ENCODE measurements around the gene PSMD10.

Gene PSMD10

GRCh38 chrX:108053218-108053617, 38.1 kb downstream of the PSMD10 start:
- FAIRE-seq (no peak), DNase-seq (ENCODE audit: insufficient read length, low spot score) (no peak)
- no peak for TF ChIP-seq POLR2A (IDR thresholded peaks at IDR 0.05; ENCODE audit: low read depth, low read length)

DNA sequence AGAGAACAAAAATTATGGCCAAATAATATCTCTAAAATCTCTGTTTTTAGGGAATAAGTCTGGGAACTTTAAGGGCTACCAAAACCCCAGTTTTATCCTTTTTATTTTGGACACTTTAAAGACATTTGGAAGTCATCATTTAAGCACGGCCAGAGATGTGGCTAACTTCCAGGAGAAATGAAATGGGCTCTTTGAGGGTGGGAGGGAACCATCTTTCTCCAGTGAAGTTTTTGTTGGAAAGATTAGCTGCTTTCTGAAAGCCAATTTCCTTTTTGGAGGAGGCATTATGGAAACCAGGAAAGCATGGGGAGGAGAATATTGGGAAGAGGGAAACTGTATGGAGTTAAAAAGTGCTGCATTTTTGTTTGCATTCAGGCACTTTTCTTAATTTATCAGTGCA, 41.7 kb downstream of the PSMD10 start:
- no peak for TF ChIP-seq POLR2A (IDR thresholded peaks at IDR 0.05; ENCODE audit: low read depth, low read length)
- FAIRE-seq: no peak
- DNase-seq (ENCODE audit: insufficient read length, low spot score): no peak

DNA sequence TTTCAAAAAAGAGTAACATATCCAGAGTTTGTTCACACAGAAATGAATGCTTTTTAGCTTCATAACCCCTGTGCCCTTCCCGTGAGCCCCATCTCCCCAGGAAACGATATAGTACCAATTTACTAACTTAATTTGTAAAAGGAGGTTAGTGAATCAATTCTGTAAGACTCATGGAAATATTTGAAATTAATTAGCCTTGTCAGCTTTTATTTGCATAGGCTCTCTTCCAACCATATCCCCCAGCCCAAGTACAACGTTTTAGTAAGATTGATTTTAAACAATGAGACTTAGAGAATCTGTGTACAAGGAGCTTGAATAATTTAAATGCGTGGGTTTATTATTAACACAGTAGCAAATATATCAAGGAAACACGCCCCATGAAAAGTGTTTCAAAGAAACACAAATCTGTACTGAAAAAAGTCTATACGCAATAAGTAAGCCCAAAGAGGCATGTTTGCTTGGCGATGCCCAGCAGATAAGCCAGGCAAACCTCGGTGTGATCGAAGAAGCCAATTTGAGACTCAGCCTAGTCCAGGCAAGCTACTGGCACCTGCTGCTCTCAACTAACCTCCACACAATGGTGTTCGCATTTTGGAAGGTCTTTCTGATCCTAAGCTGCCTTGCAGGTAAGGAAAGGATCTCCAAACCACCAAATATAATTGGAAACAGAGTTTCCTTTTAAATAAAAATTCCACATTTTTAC, 46.6 kb downstream of the PSMD10 start, which contains the start of gene VSIG1:
TSS of gene VSIG1 (plus strand) at position 512 of the 703 bp plus-strand sequence. CDS start at position 578, 66 bp downstream.
- FAIRE-seq (no peak), DNase-seq (ENCODE audit: insufficient read length, low spot score) (no peak)
- TF ChIP-seq POLR2A (IDR thresholded peaks at IDR 0.05; ENCODE audit: low read depth, low read length): no peak

GRCh38 chrX:108036298-108036973, 54.9 kb downstream of the PSMD10 start:
- DNase-seq (ENCODE audit: insufficient read length, low spot score) (peak; percentile 12), FAIRE-seq (peak; percentile 92)
- no peak for TF ChIP-seq POLR2A (IDR thresholded peaks at IDR 0.05; ENCODE audit: low read depth, low read length)

DNA sequence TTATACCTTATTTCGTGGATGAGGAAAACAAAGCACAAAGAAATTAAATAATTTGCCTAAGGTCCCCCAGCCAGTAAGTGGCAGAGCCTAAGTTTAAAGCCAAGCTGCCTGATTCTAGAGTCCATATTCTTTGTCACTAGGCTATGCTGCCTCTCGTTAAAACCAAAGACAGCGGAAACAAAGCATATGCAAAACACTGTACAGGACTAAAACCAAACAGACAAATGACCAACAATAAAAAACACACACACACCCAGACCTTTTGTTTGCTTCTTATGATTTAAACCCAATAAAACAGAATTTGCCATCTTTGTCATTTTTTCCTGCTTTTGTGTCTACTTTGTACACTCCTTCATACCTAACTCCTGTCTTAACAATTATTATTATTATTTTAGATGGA, 56.6 kb downstream of the PSMD10 start:
- FAIRE-seq (no peak), DNase-seq (ENCODE audit: insufficient read length, low spot score) (no peak)
- no peak for TF ChIP-seq POLR2A (IDR thresholded peaks at IDR 0.05; ENCODE audit: low read depth, low read length)
